Measurements from ENCODE around the gene C2orf69.
"Not testable (repeated sequence)": the region's sequence is repeated elsewhere in the genome, so short reads cannot be mapped to it uniquely, and the experiment has no call there.

Gene C2orf69

DNA sequence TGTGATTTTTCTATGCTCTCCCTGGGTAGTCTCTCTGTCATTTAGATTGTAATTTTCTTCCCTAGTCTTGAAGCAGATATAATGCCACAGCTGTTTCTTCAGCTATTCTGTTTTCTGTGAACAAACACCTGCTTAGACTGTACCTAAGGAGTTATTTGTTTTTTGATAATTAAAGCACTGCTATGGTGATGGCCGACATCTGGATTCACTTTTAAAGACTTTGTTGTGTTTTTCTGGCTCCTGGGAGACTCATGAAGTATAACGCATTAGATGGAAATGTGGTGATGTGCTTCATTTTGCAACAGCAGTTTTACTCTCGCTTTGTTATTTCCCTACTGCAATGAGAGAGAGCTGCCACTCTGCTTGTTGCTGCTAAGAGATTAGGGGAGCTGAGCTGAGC, 15.7 kb upstream of the C2orf69 start:
- no peak for TF ChIP-seq POLR2AphosphoS5 (IDR thresholded peaks at IDR 0.05; ENCODE audit: low read depth, low read length)
- TF ChIP-seq POLR2A (IDR thresholded peaks at IDR 0.05; ENCODE audit: low read depth, low read length) = no peak
- no peak for TF ChIP-seq TAF1 (IDR thresholded peaks at IDR 0.05; ENCODE audit: borderline replicate concordance, low read depth, low read length)
- FAIRE-seq (no peak), DNase-seq (ENCODE audit: insufficient read length) (no peak)

DNA sequence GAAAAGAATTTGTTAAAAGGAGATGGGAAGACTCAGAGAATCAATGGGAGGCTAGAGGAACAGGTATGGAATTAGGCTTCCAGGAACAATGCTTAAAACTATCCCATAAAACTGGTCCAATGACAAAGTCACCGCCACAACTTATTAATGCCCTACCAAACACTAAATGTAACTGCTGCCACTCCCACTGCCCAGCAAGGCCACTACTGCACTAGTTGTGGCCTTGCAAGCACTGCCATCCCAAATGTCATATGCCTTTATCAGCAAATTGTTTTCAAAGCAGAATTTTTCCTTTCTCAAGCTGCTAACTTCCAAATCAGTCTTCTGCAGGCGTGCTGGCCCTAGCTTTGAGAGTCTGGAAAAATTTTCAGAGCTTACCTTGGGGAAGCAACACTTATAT, 14.5 kb upstream of the C2orf69 start:
- FAIRE-seq = no peak
- no peak for DNase-seq (ENCODE audit: insufficient read length)
- no peak for TF ChIP-seq TAF1 (IDR thresholded peaks at IDR 0.05; ENCODE audit: borderline replicate concordance, low read depth, low read length)
- TF ChIP-seq POLR2A (IDR thresholded peaks at IDR 0.05; ENCODE audit: low read depth, low read length) = no peak
- no peak for TF ChIP-seq POLR2AphosphoS5 (IDR thresholded peaks at IDR 0.05; ENCODE audit: low read depth, low read length)

GRCh38 chr2:199901942-199902341, 9.2 kb upstream of the C2orf69 start:
- FAIRE-seq = no peak
- DNase-seq (ENCODE audit: insufficient read length) = no peak
- no peak for TF ChIP-seq TAF1 (IDR thresholded peaks at IDR 0.05; ENCODE audit: borderline replicate concordance, low read depth, low read length)

GRCh38 chr2:199902486-199903110, 8.5 kb upstream of the C2orf69 start:
- no peak for FAIRE-seq
- no peak for TF ChIP-seq POLR2A (IDR thresholded peaks at IDR 0.05; ENCODE audit: low read depth, low read length)
- DNase-seq (ENCODE audit: insufficient read length) = no peak

- no peak for FAIRE-seq
- TF ChIP-seq POLR2A (IDR thresholded peaks at IDR 0.05; ENCODE audit: low read depth, low read length) (no peak), POLR2AphosphoS5 (IDR thresholded peaks at IDR 0.05; ENCODE audit: low read depth, low read length) (no peak), TAF1 (IDR thresholded peaks at IDR 0.05; ENCODE audit: borderline replicate concordance, low read depth, low read length) (no peak)
- no peak for DNase-seq (ENCODE audit: insufficient read length)
Observed at GRCh38 chr2:199903111-199903510, 8.0 kb upstream of the C2orf69 start.

GRCh38 chr2:199907008-199907714, 3.9 kb upstream of the C2orf69 start:
- no peak for DNase-seq (ENCODE audit: insufficient read length)
- FAIRE-seq = peak; percentile 21
- TF ChIP-seq POLR2A (IDR thresholded peaks at IDR 0.05; ENCODE audit: low read depth, low read length) = no peak
- no peak for TF ChIP-seq TAF1 (IDR thresholded peaks at IDR 0.05; ENCODE audit: borderline replicate concordance, low read depth, low read length)
- TF ChIP-seq POLR2AphosphoS5 (IDR thresholded peaks at IDR 0.05; ENCODE audit: low read depth, low read length) = no peak

DNA sequence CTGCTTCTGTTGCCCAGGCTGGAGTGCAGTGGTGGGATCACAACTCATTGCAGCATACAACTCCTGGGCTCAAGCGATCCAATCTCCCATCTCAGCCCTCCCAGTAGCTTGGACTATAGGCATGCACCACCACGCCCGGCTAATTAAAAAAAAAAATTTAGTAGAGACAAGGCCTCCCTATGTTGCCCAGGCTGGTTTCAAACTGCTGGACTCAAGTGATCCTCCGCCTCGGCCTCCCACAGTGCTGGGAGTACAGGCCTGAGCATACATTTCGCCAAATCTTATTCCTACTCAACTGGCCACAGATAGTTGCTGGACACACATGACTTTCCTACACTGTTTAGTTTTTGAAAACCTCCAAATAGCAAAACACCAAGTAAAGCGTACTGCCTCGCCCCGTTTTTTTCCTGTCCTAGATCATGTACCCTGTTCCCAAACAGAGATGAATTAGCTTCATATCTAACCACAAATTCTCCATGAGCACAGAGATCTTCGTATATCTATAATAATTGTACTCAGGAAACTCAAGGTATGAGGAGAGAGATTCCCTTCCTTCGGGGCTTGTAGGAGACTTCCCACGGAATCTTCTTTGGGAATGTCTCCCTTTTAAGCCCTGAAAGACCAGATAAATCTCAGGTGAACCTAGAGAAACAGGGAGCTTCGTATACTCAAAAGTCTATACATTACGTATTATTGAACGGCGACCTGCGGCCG, 598 bp upstream of the C2orf69 start:
- no peak for TF ChIP-seq POLR2A (IDR thresholded peaks at IDR 0.05; ENCODE audit: low read depth, low read length)
- peak; percentile 13; the same call in 1 of the 2 replicates for TF ChIP-seq POLR2AphosphoS5 (IDR thresholded peaks at IDR 0.05; ENCODE audit: low read depth, low read length)
- FAIRE-seq = no peak

DNA sequence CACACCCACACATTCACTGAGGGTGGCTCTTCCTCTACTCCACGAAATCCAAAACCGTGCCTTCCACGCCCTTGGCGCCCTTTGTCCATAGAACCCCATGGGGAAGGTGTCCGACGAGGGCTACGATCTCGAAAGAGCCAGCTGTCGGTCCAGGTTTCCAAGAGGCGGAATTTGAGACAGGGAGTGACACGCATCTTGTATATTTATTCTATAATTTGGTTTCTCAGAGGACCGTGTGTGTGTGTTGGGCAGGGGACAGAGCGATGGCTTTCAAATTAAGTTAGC, 726 bp downstream of the C2orf69 start:
- TF ChIP-seq POLR2A (IDR thresholded peaks at IDR 0.05; ENCODE audit: low read depth, low read length) (no peak), TAF1 (IDR thresholded peaks at IDR 0.05; ENCODE audit: borderline replicate concordance, low read depth, low read length) (no peak), POLR2AphosphoS5 (IDR thresholded peaks at IDR 0.05; ENCODE audit: low read depth, low read length) (no peak)
- DNase-seq (ENCODE audit: insufficient read length) = peak; percentile 2
- no peak for FAIRE-seq

More for the DNA sequence above, 598 bp upstream of the C2orf69 start:
- no peak for DNase-seq (ENCODE audit: insufficient read length)

DNA sequence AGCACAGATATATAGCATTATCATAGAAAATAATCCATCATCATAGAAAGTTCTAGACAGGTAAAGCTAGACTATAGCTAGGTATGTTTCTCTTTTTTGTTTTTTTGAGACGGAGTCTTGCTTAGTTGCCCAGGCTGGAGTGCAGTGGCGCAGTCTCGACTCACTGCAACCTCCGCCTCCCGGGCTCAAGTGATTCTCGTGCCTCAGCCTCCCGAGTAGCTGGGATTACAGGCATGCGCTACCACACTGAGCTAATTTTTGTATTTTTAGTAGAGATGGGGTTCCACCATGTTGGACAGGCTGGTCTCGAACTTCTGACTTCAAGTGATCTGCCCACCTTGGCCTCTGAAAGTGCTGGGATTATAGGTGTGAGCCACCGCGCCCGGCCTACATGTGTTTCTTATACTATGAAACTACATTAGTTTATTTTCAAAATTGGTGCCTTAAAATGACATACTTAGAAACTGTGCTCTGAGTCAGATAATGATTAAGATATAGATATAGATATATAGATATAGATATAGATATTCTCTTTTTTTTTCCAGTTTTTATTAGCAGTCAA, 1.5 kb downstream of the C2orf69 start:
- not testable (repeated sequence) for FAIRE-seq; DNase-seq (ENCODE audit: insufficient read length)

DNA sequence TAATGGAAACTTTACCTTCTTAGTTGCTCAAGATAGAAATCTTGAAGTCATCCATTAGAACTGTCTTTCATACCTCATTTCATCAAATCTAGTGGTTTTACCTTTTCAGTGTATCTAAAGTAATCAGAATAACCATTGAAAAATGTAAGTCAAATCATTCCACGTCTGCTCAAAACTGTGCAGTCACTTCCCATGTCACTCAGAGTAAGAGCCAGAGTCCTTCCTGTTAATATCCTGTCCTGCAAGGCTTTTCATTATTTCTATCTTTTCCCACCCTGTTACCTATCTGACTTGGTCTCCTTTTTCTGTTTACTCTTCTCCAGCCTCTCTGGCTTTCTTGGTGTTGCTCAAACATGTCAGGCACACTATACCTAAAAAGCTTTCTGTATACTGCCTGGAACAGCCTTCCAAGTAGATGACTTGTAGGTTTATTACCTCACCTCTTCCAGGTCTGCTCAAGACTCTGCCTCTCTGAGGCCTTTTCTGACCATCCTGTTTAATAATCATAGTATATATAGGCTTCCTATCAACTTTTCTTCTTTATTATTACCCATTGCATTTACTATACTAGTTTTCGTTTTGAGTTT, 3.4 kb downstream of the C2orf69 start:
- no peak for DNase-seq (ENCODE audit: insufficient read length)
- FAIRE-seq = no peak
- TF ChIP-seq TAF1 (IDR thresholded peaks at IDR 0.05; ENCODE audit: borderline replicate concordance, low read depth, low read length) = no peak
- TF ChIP-seq POLR2AphosphoS5 (IDR thresholded peaks at IDR 0.05; ENCODE audit: low read depth, low read length) = no peak
- TF ChIP-seq POLR2A (IDR thresholded peaks at IDR 0.05; ENCODE audit: low read depth, low read length) = no peak

DNA sequence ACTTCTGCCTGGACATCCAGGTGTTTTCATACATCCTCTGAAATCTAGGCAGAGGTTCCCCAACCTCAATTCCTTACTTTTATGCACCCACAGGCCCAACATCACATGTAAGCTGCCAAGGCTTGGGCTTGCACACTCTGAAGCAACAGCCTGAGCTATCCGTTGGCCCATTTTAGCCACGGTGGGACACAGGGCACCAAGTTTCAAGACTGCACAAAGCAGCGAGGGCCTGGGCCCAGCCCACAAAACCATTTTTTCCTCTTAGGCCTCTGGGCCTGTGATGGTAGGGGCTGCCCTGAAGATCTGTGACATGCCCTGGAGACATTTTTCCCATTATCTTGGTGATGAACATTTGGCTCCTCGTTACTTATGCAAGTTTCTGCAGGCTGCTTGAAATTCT, 5.9 kb downstream of the C2orf69 start:
- DNase-seq (ENCODE audit: insufficient read length) (no peak), FAIRE-seq (no peak)
- TF ChIP-seq POLR2A (IDR thresholded peaks at IDR 0.05; ENCODE audit: low read depth, low read length) (no peak), POLR2AphosphoS5 (IDR thresholded peaks at IDR 0.05; ENCODE audit: low read depth, low read length) (no peak), TAF1 (IDR thresholded peaks at IDR 0.05; ENCODE audit: borderline replicate concordance, low read depth, low read length) (no peak)

DNA sequence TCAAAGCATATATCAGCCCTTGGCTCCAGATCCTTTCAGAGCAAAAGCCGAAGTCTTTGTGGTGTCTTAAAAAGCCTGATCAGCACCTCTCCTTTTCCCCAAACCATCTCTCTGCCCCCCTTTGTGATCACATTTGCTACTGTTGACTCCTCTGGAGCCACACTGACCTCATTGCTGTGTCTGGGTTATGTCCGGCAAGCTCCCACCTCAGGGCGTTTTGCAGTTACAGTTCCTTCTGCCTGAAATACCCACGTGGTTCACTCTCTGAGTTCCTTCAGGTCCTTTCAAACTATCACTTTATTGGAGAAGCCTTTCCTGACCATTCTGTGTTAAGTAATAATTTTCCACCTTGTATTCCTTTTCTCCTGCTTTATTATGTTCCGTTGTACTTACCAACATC, 11.8 kb downstream of the C2orf69 start:
- DNase-seq (ENCODE audit: insufficient read length) (no peak), FAIRE-seq (no peak)
- no peak for TF ChIP-seq POLR2AphosphoS5 (IDR thresholded peaks at IDR 0.05; ENCODE audit: low read depth, low read length)
- TF ChIP-seq TAF1 (IDR thresholded peaks at IDR 0.05; ENCODE audit: borderline replicate concordance, low read depth, low read length) = no peak
- TF ChIP-seq POLR2A (IDR thresholded peaks at IDR 0.05; ENCODE audit: low read depth, low read length) = no peak
